ENCODE results near the gene STK40.

STK40 gene

GRCh38 chr1:36377791-36378492, 7.8 kb downstream of the STK40 start:
- peaks cover 39% of the 10 kb centered on the region for H3K4me1 Mint-ChIP-seq
- H3K27me3 Mint-ChIP-seq (ENCODE audit: low read depth, poor library complexity): no peaks in the 10 kb centered on the region
- no peak overlapping the region for H3K27ac Mint-ChIP-seq
- no peak for DNase-seq
- no peak overlapping the region for H3K4me3 Mint-ChIP-seq
- H3K36me3 Mint-ChIP-seq (ENCODE audit: low read depth): peaks cover 14% of the 10 kb centered on the region
- no peaks in the 10 kb centered on the region for H3K9me3 Mint-ChIP-seq
- no peak for TF ChIP-seq CTCF (IDR thresholded peaks at IDR 0.05)

- H3K4me1 Mint-ChIP-seq: peaks cover 59% of the 10 kb centered on the region
- H3K36me3 Mint-ChIP-seq (ENCODE audit: low read depth): no peaks in the 10 kb centered on the region
- no peak for DNase-seq
- peak overlapping the region; percentile 68 for H3K27ac Mint-ChIP-seq
- no peaks in the 10 kb centered on the region for H3K9me3 Mint-ChIP-seq
- H3K27me3 Mint-ChIP-seq (ENCODE audit: low read depth, poor library complexity): no peaks in the 10 kb centered on the region
- TF ChIP-seq CTCF (IDR thresholded peaks at IDR 0.05): no peak
- H3K4me3 Mint-ChIP-seq: no peak overlapping the region
These were observed 13.1 kb downstream of the STK40 start for GRCh38 chr1:36372617-36373016.

GRCh38 chr1:36369061-36369861, 16.5 kb downstream of the STK40 start:
- peaks cover 7% of the 10 kb centered on the region for H3K36me3 Mint-ChIP-seq (ENCODE audit: low read depth)
- peak; percentile 84 for TF ChIP-seq CTCF (IDR thresholded peaks at IDR 0.05)
- H3K27me3 Mint-ChIP-seq (ENCODE audit: low read depth, poor library complexity): no peaks in the 10 kb centered on the region
- H3K4me3 Mint-ChIP-seq: no peak overlapping the region
- peak; percentile 94 for DNase-seq
- peak overlapping the region; percentile 16 for H3K27ac Mint-ChIP-seq
- peaks cover 75% of the 10 kb centered on the region for H3K4me1 Mint-ChIP-seq
- H3K9me3 Mint-ChIP-seq: no peaks in the 10 kb centered on the region

- H3K4me1 Mint-ChIP-seq: peaks cover 61% of the 10 kb centered on the region
- peaks cover 13% of the 10 kb centered on the region for H3K36me3 Mint-ChIP-seq (ENCODE audit: low read depth)
These were observed 17.9 kb downstream of the STK40 start for GRCh38 chr1:36367798-36368197.

GRCh38 chr1:36367066-36367465, 18.7 kb downstream of the STK40 start:
- H3K27me3 Mint-ChIP-seq (ENCODE audit: low read depth, poor library complexity): no peaks in the 10 kb centered on the region
- H3K27ac Mint-ChIP-seq: no peak overlapping the region
- TF ChIP-seq CTCF (IDR thresholded peaks at IDR 0.05): no peak
- H3K4me3 Mint-ChIP-seq: no peak overlapping the region
- peaks cover 17% of the 10 kb centered on the region for H3K36me3 Mint-ChIP-seq (ENCODE audit: low read depth)
- DNase-seq: no peak
- H3K4me1 Mint-ChIP-seq: peaks cover 55% of the 10 kb centered on the region
- H3K9me3 Mint-ChIP-seq: no peaks in the 10 kb centered on the region

More at GRCh38 chr1:36367798-36368197, 17.9 kb downstream of the STK40 start:
- Mint-ChIP-seq H3K9me3 (no peaks in the 10 kb centered on the region), H3K27me3 (ENCODE audit: low read depth, poor library complexity) (no peaks in the 10 kb centered on the region), H3K4me3 (no peak overlapping the region), H3K27ac (no peak overlapping the region)
- no peak for TF ChIP-seq CTCF (IDR thresholded peaks at IDR 0.05)
- DNase-seq: no peak

All from nephron progenitor cell (in vitro differentiated cells).